ENCODE measurements around the gene CHI3L2.

Gene CHI3L2

GRCh38 chr1:111221633-111222291 lies 5.8 kb upstream of the CHI3L2 start:
- no peak for DNase-seq (ENCODE audit: low read depth)

GRCh38 chr1:111222308-111223125 lies 5.0 kb upstream of the CHI3L2 start:
- peak; percentile 70 for DNase-seq (ENCODE audit: low read depth)

GRCh38 chr1:111223126-111223685 lies 4.3 kb upstream of the CHI3L2 start:
- DNase-seq (ENCODE audit: low read depth), result no peak

- DNase-seq (ENCODE audit: low read depth), result no peak
Observed at GRCh38 chr1:111225091-111225490, 2.4 kb upstream of the CHI3L2 start.

GRCh38 chr1:111225717-111226400 lies 1.7 kb upstream of the CHI3L2 start:
- DNase-seq (ENCODE audit: low read depth), result no peak

GRCh38 chr1:111227851-111228747 lies 586 bp downstream of the CHI3L2 start:
- DNase-seq (ENCODE audit: low read depth), result no peak

- DNase-seq (ENCODE audit: low read depth), result no peak
Observed at GRCh38 chr1:111228748-111229126, 1.2 kb downstream of the CHI3L2 start.

- DNase-seq (ENCODE audit: low read depth), result no peak
Observed at GRCh38 chr1:111232134-111232533, 4.6 kb downstream of the CHI3L2 start.

- no peak for DNase-seq (ENCODE audit: low read depth)
Observed at GRCh38 chr1:111234258-111234657, 6.7 kb downstream of the CHI3L2 start.

GRCh38 chr1:111234866-111235265 lies 7.4 kb downstream of the CHI3L2 start:
- no peak for DNase-seq (ENCODE audit: low read depth)

GRCh38 chr1:111236379-111236778 lies 8.9 kb downstream of the CHI3L2 start:
- DNase-seq (ENCODE audit: low read depth), result no peak

- no peak for DNase-seq (ENCODE audit: low read depth)
Observed at GRCh38 chr1:111236806-111237205, 9.3 kb downstream of the CHI3L2 start.

GRCh38 chr1:111238056-111238795 lies 10.7 kb downstream of the CHI3L2 start:
- no peak for DNase-seq (ENCODE audit: low read depth)

GRCh38 chr1:111241797-111242196 lies 14.3 kb downstream of the CHI3L2 start:
- DNase-seq (ENCODE audit: low read depth), result no peak

GRCh38 chr1:111242805-111243523 lies 15.5 kb downstream of the CHI3L2 start:
- DNase-seq (ENCODE audit: low read depth), result no peak

- no peak for DNase-seq (ENCODE audit: low read depth)
Observed at GRCh38 chr1:111247125-111247838, 19.8 kb downstream of the CHI3L2 start.

- no peak for DNase-seq (ENCODE audit: low read depth)
Observed at GRCh38 chr1:111249960-111250359, 22.4 kb downstream of the CHI3L2 start.

- no peak for DNase-seq (ENCODE audit: low read depth)
Observed at GRCh38 chr1:111251570-111251969, 24.1 kb downstream of the CHI3L2 start.

GRCh38 chr1:111252786-111253185 lies 25.3 kb downstream of the CHI3L2 start:
- no peak for DNase-seq (ENCODE audit: low read depth)

GRCh38 chr1:111253876-111254275 lies 26.4 kb downstream of the CHI3L2 start:
- no peak for DNase-seq (ENCODE audit: low read depth)

Measured in activated gamma-delta T cell treated with anti-CD3 and anti-CD28 coated beads, Interleukin-2, amount 50 U/mL, for 16 hours (primary cell).